HepG2 (cell line): ENCODE measurements around the gene EPS8L1. TPM values are rescaled to one million over a fixed set of nuclear protein-coding genes. Genes with fewer than 3 reads are reported as not detected.

Experiments used
- ATAC-seq: fragments of 200-7000 bp; cut with Tn5 transposase; 3 replicates; pipeline ENCODE4 v1.9.1; 2020; ENCODE audit warnings: mild to moderate bottlenecking, moderate library complexity
- BruUV-seq: library from RNA; stranded (reverse); fragments of 400-500 nt; replicated peaks from 2 replicates; lab custom pipeline; 2021; lab: Mats Ljungman, UMichigan
- CTCF ChIA-PET: fragments of 300-600 bp; formaldehyde crosslinking; extraction: SDS; loops from one replicate; lab custom pipeline; 2021; ENCODE audit warnings: low total read pairs, inconsistent platforms, low intra/inter-chr PET ratio; lab: Yijun Ruan, JAX
- POLR2A ChIA-PET: fragments of 350-600 bp; sonication (Branson Sonifier 250); formaldehyde crosslinking; loops from one replicate; lab custom pipeline; 2020; ENCODE audit warnings: antibody characterized with exemption, inconsistent platforms; lab: Yijun Ruan, JAX
- DNase-seq: peaks from one replicate; pipeline ENCODE4 v3.0.0-alpha.2; 2015; ENCODE audit warnings: low spot score
- FAIRE-seq: peaks from 3 replicates; lab custom pipeline; 2011; peaks lifted over from hg19 to GRCh38; lab: Jason Lieb, UNC
- H2AFZ ChIP-seq: one replicate; pipeline ENCODE4 v1.6.1; 2011; ENCODE audit warnings: low read length, inconsistent platforms
- H3K27ac ChIP-seq: fragments of 300-600 bp; 3 replicates; pipeline ENCODE4 v1.8.0; 2011; ENCODE audit warnings: mixed run types, mild to moderate bottlenecking, mixed read lengths, low read length, inconsistent platforms; ENCODE audit not compliant: insufficient read depth; ENCODE audit errors: extremely low read length
- H3K27me3 ChIP-seq, 2 experiments: fragments of 200-600 bp in 1 of 2; 2 replicates in 1 of 2; 3 replicates in 1 of 2; pipeline versions ENCODE4 v1.6.0 to v1.8.0; 2011; ENCODE audit warnings: low read length in 2 of 2, mild to moderate bottlenecking in 2 of 2, moderate library complexity in 2 of 2, inconsistent platforms in 1 of 2; ENCODE audit not compliant: insufficient read depth in 2 of 2, control insufficient read depth in 1 of 2
- H3K36me3 ChIP-seq, 2 experiments: fragments of 200-600 bp in 1 of 2; replicated peaks in 1 of 2; 2 replicates in 1 of 2; 3 replicates in 1 of 2; pipeline versions ENCODE4 v1.5.1 to v1.8.0; 2011; ENCODE audit warnings: low read length in 2 of 2, inconsistent platforms in 1 of 2; ENCODE audit not compliant: insufficient read depth in 2 of 2, control insufficient read depth in 1 of 2
- H3K4me1 ChIP-seq: 2 replicates; pipeline ENCODE4 v1.5.1; 2012; ENCODE audit warnings: low read length, inconsistent platforms; ENCODE audit not compliant: insufficient read depth
- H3K4me2 ChIP-seq: 2 replicates; pipeline ENCODE4 v1.6.0; 2011; ENCODE audit warnings: low read depth, low read length, inconsistent platforms
- H3K4me3 ChIP-seq, 3 experiments: fragments of 200-600 bp in 1 of 3; sonication (generic), shearing (Covaris generic) in 1 of 3; replicated peaks in 1 of 3; 2 replicates each; pipeline ENCODE4 v1.5.1; 2011 to 2016; ENCODE audit warnings: low read length in 3 of 3, inconsistent platforms in 2 of 3, low read depth in 2 of 3, mild to moderate bottlenecking in 2 of 3, control low read depth in 1 of 3, mixed read lengths in 1 of 3; ENCODE audit not compliant: insufficient read depth in 1 of 3
- H3K79me2 ChIP-seq: one replicate; pipeline ENCODE4 v1.6.1; 2011; ENCODE audit warnings: low read length, inconsistent platforms; ENCODE audit not compliant: insufficient read depth
- H3K9ac ChIP-seq: 2 replicates; pipeline ENCODE4 v1.6.0; 2011; ENCODE audit warnings: mild to moderate bottlenecking, low read depth, low read length, inconsistent platforms; ENCODE audit not compliant: insufficient read depth
- H3K9me3 ChIP-seq: 2 replicates; pipeline ENCODE4 v1.5.1; 2012; ENCODE audit warnings: mild to moderate bottlenecking, low read length
- H4K20me1 ChIP-seq: 2 replicates; pipeline ENCODE4 v1.6.0; 2011; ENCODE audit warnings: inconsistent platforms, mild to moderate bottlenecking, low read length, moderate library complexity; ENCODE audit not compliant: insufficient read depth
- EP300 ChIP-seq, 3 experiments: sonication (generic) in 1 of 3; formaldehyde crosslinking in 1 of 3; IDR thresholded peaks; 2 replicates each; pipeline versions ENCODE4 v1.5.1 to v1.6.1; 2011 to 2020; ENCODE audit warnings: low read depth in 2 of 3, low read length in 2 of 3, borderline replicate concordance in 1 of 3, improper control_type of control experiment in 1 of 3, mild to moderate bottlenecking in 1 of 3, missing genetic modification reagents in 1 of 3, moderate library complexity in 1 of 3
- ERF ChIP-seq: IDR thresholded peaks from 2 replicates; pipeline ENCODE4 v1.6.1; 2018; ENCODE audit warnings: missing biosample characterization, missing genetic modification reagents
- FOXC1 ChIP-seq: sonication (generic); formaldehyde crosslinking; IDR thresholded peaks from 2 replicates; pipeline ENCODE4 v1.8.0; 2022; ENCODE audit warnings: mild to moderate bottlenecking, missing genetic modification reagents, borderline replicate concordance
- FOXK1 ChIP-seq: sonication (generic); formaldehyde crosslinking; IDR thresholded peaks from 2 replicates; pipeline ENCODE4 v1.4.0; 2020; ENCODE audit warnings: low read depth, missing genetic modification reagents, borderline replicate concordance
- GATAD1 ChIP-seq: IDR thresholded peaks from 2 replicates; pipeline ENCODE4 v1.6.1; 2016; ENCODE audit warnings: missing genetic modification reagents, missing compliant biosample characterization
- HDAC6 ChIP-seq: fragments of 200-600 bp; sonication (generic); IDR thresholded peaks from 2 replicates; pipeline ENCODE4 v1.7.0; 2017; ENCODE audit warnings: mild to moderate bottlenecking, antibody characterized with exemption, low read length, low read depth
- NRL ChIP-seq: sonication (generic); formaldehyde crosslinking; IDR thresholded peaks from 2 replicates; pipeline ENCODE4 v1.5.0; 2020; ENCODE audit warnings: missing genetic modification reagents, mild to moderate bottlenecking, moderate library complexity, borderline replicate concordance
- POLR2AphosphoS2 ChIP-seq: IDR thresholded peaks from 2 replicates; pipeline ENCODE4 v1.6.1; 2011; ENCODE audit warnings: low read depth, low read length, improper control_type of control experiment
- PRPF4 ChIP-seq: fragments of 200-400 bp; formaldehyde crosslinking; IDR thresholded peaks from 2 replicates; pipeline ENCODE4 v1.6.1; 2016; ENCODE audit warnings: low read length, low read depth; ENCODE audit not compliant: poor library complexity, severe bottlenecking
- RXRA ChIP-seq: sonication (generic); formaldehyde crosslinking; IDR thresholded peaks from 2 replicates; pipeline ENCODE4 v1.5.1; 2020; ENCODE audit warnings: missing genetic modification reagents
- TBX2 ChIP-seq: sonication (generic); formaldehyde crosslinking; IDR thresholded peaks from 2 replicates; pipeline ENCODE4 v1.5.0; 2020; ENCODE audit warnings: missing genetic modification reagents, mild to moderate bottlenecking, borderline replicate concordance
- ZBTB7B ChIP-seq: sonication (generic); formaldehyde crosslinking; IDR thresholded peaks from 2 replicates; pipeline ENCODE4 v1.4.0; 2020; ENCODE audit warnings: missing genetic modification reagents
- ZNF101 ChIP-seq: sonication (generic); formaldehyde crosslinking; IDR thresholded peaks from 2 replicates; pipeline ENCODE4 v1.4.0; 2020; ENCODE audit warnings: mild to moderate bottlenecking, low read depth, missing genetic modification reagents, borderline replicate concordance
- ZNF251 ChIP-seq: sonication (generic); formaldehyde crosslinking; IDR thresholded peaks from 2 replicates; pipeline ENCODE4 v1.9.0; 2021; ENCODE audit warnings: mild to moderate bottlenecking, missing genetic modification reagents
- WGBS: methylation state at CpG from one replicate; pipeline ENCODE4 v1.1.6; 2017; ENCODE audit warnings: low lambda C conversion rate; 5-methylcytosine and 5-hydroxymethylcytosine counted together
- in situ Hi-C: cut with HindIII; loops from 2 replicates; pipeline ENCODE4 v1.10.0; 2017; ENCODE audit warnings: low pct_unique_long_range_greater_than_20kb; ENCODE audit not compliant: extremely low pct_ligation_motif_present
- intact Hi-C: fragments of 100-400 bp; cut with micrococcal nuclease; formaldehyde crosslinking; loops from one replicate; pipeline ENCODE4 v1.10.0; 2022; ENCODE audit not compliant: unreplicated experiment
- polyA plus RNA-seq, 8 experiments: library from polyadenylated mRNA; depleted of rRNA in 3 of 8; stranded (reverse) in 7 of 8; unstranded in 1 of 8; fragments of >200 nt; fragmentation: Illumina TruSeq in 4 of 8; extraction: Trizol in 4 of 8; gene quantifications; 2 replicates each; pipeline versions ENCODE4 v1.2.1 to v1.2.3, GENCODE V29; 2011 to 2016; ENCODE audit warnings: low read depth in 4 of 8, missing spikeins in 1 of 8, mixed read lengths in 1 of 8; ENCODE audit not compliant: insufficient read depth in 1 of 8
- total RNA-seq, 5 experiments: library from RNA; depleted of rRNA; stranded (reverse); fragments of >200 nt; fragmentation: Illumina TruSeq; extraction: Trizol; gene quantifications; 2 replicates each; pipeline ENCODE4 v1.2.3, GENCODE V29; 2016; ENCODE audit warnings: low read depth in 1 of 5
- TF ChIP-seq, protein P1 (sequence below): IDR thresholded peaks from 2 replicates; pipeline ENCODE4 v1.6.1; 2012; ENCODE audit warnings: inconsistent platforms
- TF ChIP-seq, protein P2 (sequence below): sonication (generic); formaldehyde crosslinking; IDR thresholded peaks from 2 replicates; pipeline ENCODE4 v1.5.0; 2020; ENCODE audit warnings: mild to moderate bottlenecking, missing genetic modification reagents, borderline replicate concordance

EPS8L1 gene
- total and polyA plus RNA-seq, 2 of the 13 experiments (the other 11 are each of a cell fraction or from before 2014, with no cell fraction given): 3.0 to 6.3 TPM

DNA sequence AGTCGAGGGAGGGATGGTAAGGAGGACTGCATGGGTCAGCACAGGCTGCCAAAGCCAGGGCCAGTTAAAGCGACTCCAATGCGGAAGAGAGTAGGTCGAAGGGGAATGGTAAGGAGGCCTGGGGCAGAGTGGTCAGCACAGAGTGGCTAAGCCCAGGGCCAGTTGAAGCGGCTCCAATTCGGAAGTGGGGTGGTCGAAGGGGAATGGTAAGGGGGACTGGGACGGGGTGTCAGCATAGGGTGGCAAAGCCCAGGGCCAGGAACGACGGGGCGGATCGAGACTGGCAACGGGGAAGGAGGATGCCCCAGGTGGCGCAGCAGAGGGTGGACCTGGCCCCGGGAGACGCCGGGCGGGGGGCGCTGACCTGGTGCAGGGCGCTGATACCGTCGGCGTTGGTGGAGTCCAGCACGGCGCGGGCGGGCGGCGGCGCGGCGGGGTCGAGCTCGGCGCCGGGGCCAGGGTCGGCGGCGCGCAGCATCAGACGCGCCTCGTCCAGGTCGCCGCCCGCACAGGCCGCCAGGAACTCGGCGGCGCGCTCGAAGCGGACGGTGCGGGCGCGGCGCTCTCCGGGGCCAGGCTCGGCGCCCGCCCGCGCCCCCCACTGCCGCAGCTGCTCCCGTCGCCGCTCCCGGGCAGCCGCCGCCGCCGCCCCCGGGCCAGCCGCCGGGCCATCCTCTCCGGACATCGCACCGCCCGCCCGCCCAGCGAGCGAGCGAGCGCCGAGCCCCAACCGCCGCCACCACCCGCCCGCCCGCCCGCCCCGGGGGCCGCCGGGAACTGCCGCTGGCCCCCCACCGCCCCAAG, 41.4 kb downstream of the EPS8L1 start, which contains the start of gene PPP1R12C:
PPP1R12C (minus strand) TSS at position 779 of the 804 bp plus-strand sequence; CDS start at position 685, 94 bp downstream.
- FAIRE-seq: no peak
- TF ChIP-seq HDAC6: no peak
- no peak for TF ChIP-seq PRPF4
- TF ChIP-seq EP300 (IDR thresholded peaks at IDR 0.05; ENCODE audit: low read depth in 2 of 2, low read length in 2 of 2): no peak
- no peak for TF ChIP-seq EP300 (CRISPR knock-in tag; IDR thresholded peaks at IDR 0.05; ENCODE audit: borderline replicate concordance)
- TF ChIP-seq GATAD1 (CRISPR knock-in tag): no peak
- no peak for TF ChIP-seq RXRA (CRISPR knock-in tag)
- TF ChIP-seq ZBTB7B (CRISPR knock-in tag): 0 out of 2 replicates have a peak, but pooled peaks have one; percentile 32
- TF ChIP-seq NRL (CRISPR knock-in tag): 0 out of 2 replicates have a peak, but pooled peaks have one; percentile 10
- TF ChIP-seq, protein P1, sequence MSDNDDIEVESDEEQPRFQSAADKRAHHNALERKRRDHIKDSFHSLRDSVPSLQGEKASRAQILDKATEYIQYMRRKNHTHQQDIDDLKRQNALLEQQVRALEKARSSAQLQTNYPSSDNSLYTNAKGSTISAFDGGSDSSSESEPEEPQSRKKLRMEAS: peak; percentile 9; the same call in 1 of the 2 replicates
- TF ChIP-seq TBX2: no peak
- TF ChIP-seq, protein P2, sequence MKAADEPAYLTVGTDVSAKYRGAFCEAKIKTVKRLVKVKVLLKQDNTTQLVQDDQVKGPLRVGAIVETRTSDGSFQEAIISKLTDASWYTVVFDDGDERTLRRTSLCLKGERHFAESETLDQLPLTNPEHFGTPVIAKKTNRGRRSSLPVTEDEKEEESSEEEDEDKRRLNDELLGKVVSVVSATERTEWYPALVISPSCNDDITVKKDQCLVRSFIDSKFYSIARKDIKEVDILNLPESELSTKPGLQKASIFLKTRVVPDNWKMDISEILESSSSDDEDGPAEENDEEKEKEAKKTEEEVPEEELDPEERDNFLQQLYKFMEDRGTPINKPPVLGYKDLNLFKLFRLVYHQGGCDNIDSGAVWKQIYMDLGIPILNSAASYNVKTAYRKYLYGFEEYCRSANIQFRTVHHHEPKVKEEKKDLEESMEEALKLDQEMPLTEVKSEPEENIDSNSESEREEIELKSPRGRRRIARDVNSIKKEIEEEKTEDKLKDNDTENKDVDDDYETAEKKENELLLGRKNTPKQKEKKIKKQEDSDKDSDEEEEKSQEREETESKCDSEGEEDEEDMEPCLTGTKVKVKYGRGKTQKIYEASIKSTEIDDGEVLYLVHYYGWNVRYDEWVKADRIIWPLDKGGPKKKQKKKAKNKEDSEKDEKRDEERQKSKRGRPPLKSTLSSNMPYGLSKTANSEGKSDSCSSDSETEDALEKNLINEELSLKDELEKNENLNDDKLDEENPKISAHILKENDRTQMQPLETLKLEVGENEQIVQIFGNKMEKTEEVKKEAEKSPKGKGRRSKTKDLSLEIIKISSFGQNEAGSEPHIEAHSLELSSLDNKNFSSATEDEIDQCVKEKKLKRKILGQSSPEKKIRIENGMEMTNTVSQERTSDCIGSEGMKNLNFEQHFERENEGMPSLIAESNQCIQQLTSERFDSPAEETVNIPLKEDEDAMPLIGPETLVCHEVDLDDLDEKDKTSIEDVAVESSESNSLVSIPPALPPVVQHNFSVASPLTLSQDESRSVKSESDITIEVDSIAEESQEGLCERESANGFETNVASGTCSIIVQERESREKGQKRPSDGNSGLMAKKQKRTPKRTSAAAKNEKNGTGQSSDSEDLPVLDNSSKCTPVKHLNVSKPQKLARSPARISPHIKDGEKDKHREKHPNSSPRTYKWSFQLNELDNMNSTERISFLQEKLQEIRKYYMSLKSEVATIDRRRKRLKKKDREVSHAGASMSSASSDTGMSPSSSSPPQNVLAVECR (CRISPR knock-in tag): peak; percentile 5; the same call in 1 of the 2 replicates
- TF ChIP-seq FOXC1 (CRISPR knock-in tag): 0 out of 2 replicates have a peak, but pooled peaks have one; percentile 4
- TF ChIP-seq ZNF101: no peak
- no peak for TF ChIP-seq POLR2AphosphoS2
- TF ChIP-seq FOXK1 (CRISPR knock-in tag): no peak
- TF ChIP-seq ZNF251 (CRISPR knock-in tag): no peak
- TF ChIP-seq ERF (CRISPR knock-in tag): no peak

More for the DNA sequence above, 41.4 kb downstream of the EPS8L1 start, which contains the start of gene PPP1R12C:
- ATAC-seq (peak; percentile 38), DNase-seq (no peak)
- H3K27me3 ChIP-seq: no peaks in the 10 kb centered on the region
- peak within 1 kb of the TSS; percentile 85 for H3K9ac ChIP-seq
- peak within 1 kb of the TSS; percentile 47 for H3K27ac ChIP-seq
- peaks cover 43% of the 10 kb centered on the region for H3K4me1 ChIP-seq
- peak within 1 kb of the TSS; percentile 98 for H3K4me2 ChIP-seq
- no peaks in the 10 kb centered on the region for H3K9me3 ChIP-seq
- peaks cover 32% of the 10 kb centered on the region for H3K79me2 ChIP-seq
- peaks cover 14% of the 10 kb centered on the region for H4K20me1 ChIP-seq
- CTCF ChIA-PET: no interaction called here
- WGBS: 1% methylated on average over 20 of the region's 97 CpGs
- POLR2A ChIA-PET: interaction anchor here (0.6 to 1.7 kb wide), 13 partner anchors 10 to 508 kb away, joined by 3 to 7 read pairs (median 4); partner anchors contain the start of genes FIZ1, ISOC2, RDH13 and UBE2S
- peak within 1 kb of the TSS; percentile 86 to 99 (median 98) for H3K4me3 ChIP-seq
- no peak within 1 kb of the TSS for H2AFZ ChIP-seq
- intact Hi-C loops (loop anchor here (1.0 kb wide), 1 partner anchor 90 kb away; no protein-coding TSS in a partner anchor), in situ Hi-C loops (no loop called here)
- H3K36me3 ChIP-seq: peaks cover 3 to 7% of the 10 kb centered on the region in 2 experiments; a peak in 1 of 5 replicates
- no TSS peak for BruUV-seq
